SKM-1 treated with dmso at 0.1 percent for 144 hours (cell line): ENCODE results near the gene STC2.

Experiments
- DNase-seq: peaks from one replicate; lab custom pipeline; 2025; ENCODE audit not compliant: unreplicated experiment; lab: John Stamatoyannopoulos, UW

The STC2 gene

GRCh38 chr5:173329491-173330337 is 1.5 kb upstream of the STC2 start:
- DNase-seq: peak; percentile 48

GRCh38 chr5:173328844-173329490 is 753 bp upstream of the STC2 start:
- peak; percentile 48 for DNase-seq

- no peak for DNase-seq
Measured at GRCh38 chr5:173327084-173327947, 898 bp downstream of the STC2 start.

- no peak for DNase-seq
Measured at GRCh38 chr5:173326501-173326960, 1.7 kb downstream of the STC2 start.

GRCh38 chr5:173325091-173325698 is 3.0 kb downstream of the STC2 start:
- no peak for DNase-seq

- no peak for DNase-seq
Measured at GRCh38 chr5:173324115-173325001, 3.9 kb downstream of the STC2 start.

- no peak for DNase-seq
Measured at GRCh38 chr5:173323799-173324114, 4.5 kb downstream of the STC2 start.

GRCh38 chr5:173323106-173323798 is 5.0 kb downstream of the STC2 start:
- no peak for DNase-seq

GRCh38 chr5:173321886-173322285 is 6.3 kb downstream of the STC2 start:
- DNase-seq: no peak

- DNase-seq: no peak
Measured at GRCh38 chr5:173320259-173320658, 8.0 kb downstream of the STC2 start.

GRCh38 chr5:173319646-173320045 is 8.6 kb downstream of the STC2 start:
- DNase-seq: no peak

GRCh38 chr5:173318881-173319620 is 9.2 kb downstream of the STC2 start:
- no peak for DNase-seq

GRCh38 chr5:173318330-173318729 is 9.9 kb downstream of the STC2 start:
- no peak for DNase-seq

- DNase-seq: no peak
Measured at GRCh38 chr5:173317852-173318251, 10.4 kb downstream of the STC2 start.

- no peak for DNase-seq
Measured at GRCh38 chr5:173317091-173317730, 11.0 kb downstream of the STC2 start.

GRCh38 chr5:173316339-173317020 is 11.7 kb downstream of the STC2 start:
- no peak for DNase-seq

- DNase-seq: no peak
Measured at GRCh38 chr5:173315495-173316338, 12.5 kb downstream of the STC2 start.
